Osteoblast (primary cell): ENCODE results near the gene NFIA. TPM values are rescaled to one million over a fixed set of nuclear protein-coding genes. Genes with fewer than 3 reads are reported as not detected.
"Not testable (repeated sequence)": the region's sequence is repeated elsewhere in the genome, so short reads cannot be mapped to it uniquely, and the experiment has no call there.

Experiments
- DNase-seq: peaks from one replicate; pipeline ENCODE4 v3.0.0; 2011; ENCODE audit warnings: low spot score, mixed read lengths; ENCODE audit not compliant: insufficient read length; ENCODE audit errors: missing footprints
- H2AFZ ChIP-seq: 2 replicates; pipeline ENCODE4 v1.6.0; 2011; ENCODE audit warnings: mild to moderate bottlenecking, low read length
- H3K27ac ChIP-seq: 2 replicates; pipeline ENCODE4 v1.5.1; 2011; ENCODE audit warnings: mild to moderate bottlenecking, low read depth, low read length, moderate library complexity
- H3K27me3 ChIP-seq: 2 replicates; pipeline ENCODE4 v1.6.0; 2012; ENCODE audit warnings: mild to moderate bottlenecking, control low read depth, inconsistent platforms, low read length, moderate library complexity; ENCODE audit not compliant: insufficient read depth
- H3K36me3 ChIP-seq: 2 replicates; pipeline ENCODE4 v1.5.1; 2011; ENCODE audit warnings: mild to moderate bottlenecking, low read length, control low read depth, moderate library complexity; ENCODE audit not compliant: insufficient read depth
- H3K4me1 ChIP-seq: 2 replicates; pipeline ENCODE4 v1.5.1; 2011; ENCODE audit warnings: mild to moderate bottlenecking, low read length, control low read depth, moderate library complexity; ENCODE audit not compliant: insufficient read depth
- H3K4me2 ChIP-seq: 2 replicates; pipeline ENCODE4 v1.6.0; 2011; ENCODE audit warnings: mild to moderate bottlenecking, low read length; ENCODE audit not compliant: insufficient read depth
- H3K4me3 ChIP-seq: fragments of 200-600 bp; sonication (generic); 3 replicates; pipeline ENCODE4 v1.5.1; 2012; ENCODE audit warnings: mild to moderate bottlenecking, low read length, inconsistent platforms; ENCODE audit not compliant: insufficient read depth
- H3K79me2 ChIP-seq: 2 replicates; pipeline ENCODE4 v1.6.0; 2012; ENCODE audit warnings: mild to moderate bottlenecking, low read length, control low read depth, inconsistent platforms; ENCODE audit not compliant: insufficient read depth
- H3K9me3 ChIP-seq: 2 replicates; pipeline ENCODE4 v1.5.1; 2011; ENCODE audit warnings: low read depth, low read length, control low read depth
- H4K20me1 ChIP-seq: 2 replicates; pipeline ENCODE4 v1.6.0; 2012; ENCODE audit warnings: mild to moderate bottlenecking, low read length, control low read depth; ENCODE audit not compliant: insufficient read depth
- total RNA-seq: library from RNA; depleted of rRNA; stranded (reverse); fragments of >200 nt; gene quantifications from 2 replicates; pipeline ENCODE4 v1.2.3, GENCODE V29; 2012
- TF ChIP-seq, protein P1 (sequence below): IDR thresholded peaks from 2 replicates; pipeline ENCODE4 v1.5.1; 2011; ENCODE audit warnings: mild to moderate bottlenecking, low read depth, low read length, moderate library complexity; ENCODE audit errors: extremely low read depth

NFIA gene
- total RNA-seq, 1 donor, result 7.2 TPM

DNA sequence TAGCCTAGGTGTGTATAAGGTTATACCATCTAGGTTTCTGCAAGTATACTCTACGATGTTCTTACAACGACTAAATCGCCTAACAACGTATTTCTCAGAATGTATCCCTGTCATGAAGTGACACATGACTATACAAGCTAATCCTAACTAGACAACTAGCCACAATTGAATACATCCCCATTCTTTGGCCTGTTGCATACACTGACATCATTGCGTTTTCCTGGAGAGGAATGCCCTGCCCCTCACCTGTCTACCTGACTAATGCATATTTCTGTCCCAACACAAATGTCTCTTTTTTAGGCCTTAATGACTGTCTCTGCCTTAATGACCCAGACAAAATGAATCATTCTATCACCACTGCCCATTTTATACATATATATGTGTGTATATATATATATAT is 8.5 kb upstream of the NFIA start:
- DNase-seq, result no peak
- TF ChIP-seq, protein P1, sequence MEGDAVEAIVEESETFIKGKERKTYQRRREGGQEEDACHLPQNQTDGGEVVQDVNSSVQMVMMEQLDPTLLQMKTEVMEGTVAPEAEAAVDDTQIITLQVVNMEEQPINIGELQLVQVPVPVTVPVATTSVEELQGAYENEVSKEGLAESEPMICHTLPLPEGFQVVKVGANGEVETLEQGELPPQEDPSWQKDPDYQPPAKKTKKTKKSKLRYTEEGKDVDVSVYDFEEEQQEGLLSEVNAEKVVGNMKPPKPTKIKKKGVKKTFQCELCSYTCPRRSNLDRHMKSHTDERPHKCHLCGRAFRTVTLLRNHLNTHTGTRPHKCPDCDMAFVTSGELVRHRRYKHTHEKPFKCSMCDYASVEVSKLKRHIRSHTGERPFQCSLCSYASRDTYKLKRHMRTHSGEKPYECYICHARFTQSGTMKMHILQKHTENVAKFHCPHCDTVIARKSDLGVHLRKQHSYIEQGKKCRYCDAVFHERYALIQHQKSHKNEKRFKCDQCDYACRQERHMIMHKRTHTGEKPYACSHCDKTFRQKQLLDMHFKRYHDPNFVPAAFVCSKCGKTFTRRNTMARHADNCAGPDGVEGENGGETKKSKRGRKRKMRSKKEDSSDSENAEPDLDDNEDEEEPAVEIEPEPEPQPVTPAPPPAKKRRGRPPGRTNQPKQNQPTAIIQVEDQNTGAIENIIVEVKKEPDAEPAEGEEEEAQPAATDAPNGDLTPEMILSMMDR, result no peak
- H2AFZ ChIP-seq, result no peak overlapping the region
- H3K9me3 ChIP-seq, result no peaks in the 10 kb centered on the region
- H3K4me3 ChIP-seq, result no peak overlapping the region
- H3K4me1 ChIP-seq, result peaks cover 16% of the 10 kb centered on the region
- no peaks in the 10 kb centered on the region for H3K36me3 ChIP-seq
- no peaks in the 10 kb centered on the region for H3K79me2 ChIP-seq
- no peak overlapping the region for H3K4me2 ChIP-seq
- peaks cover 3% of the 10 kb centered on the region for H3K27me3 ChIP-seq
- H4K20me1 ChIP-seq, result no peaks in the 10 kb centered on the region
- no peak overlapping the region for H3K27ac ChIP-seq

- not testable (repeated sequence) for H3K27me3 ChIP-seq, DNase-seq, H3K4me3 ChIP-seq, H3K79me2 ChIP-seq, H3K36me3 ChIP-seq, H4K20me1 ChIP-seq, H3K27ac ChIP-seq, H3K9me3 ChIP-seq
- Histone ChIP-seq H3K4me2 (peak overlapping the region; percentile 94), H3K4me1 (peaks cover 35% of the 10 kb centered on the region), H2AFZ (peak overlapping the region; percentile 93)
These were observed 6.5 kb upstream of the NFIA start for GRCh38 chr1:61075833-61076232.

DNA sequence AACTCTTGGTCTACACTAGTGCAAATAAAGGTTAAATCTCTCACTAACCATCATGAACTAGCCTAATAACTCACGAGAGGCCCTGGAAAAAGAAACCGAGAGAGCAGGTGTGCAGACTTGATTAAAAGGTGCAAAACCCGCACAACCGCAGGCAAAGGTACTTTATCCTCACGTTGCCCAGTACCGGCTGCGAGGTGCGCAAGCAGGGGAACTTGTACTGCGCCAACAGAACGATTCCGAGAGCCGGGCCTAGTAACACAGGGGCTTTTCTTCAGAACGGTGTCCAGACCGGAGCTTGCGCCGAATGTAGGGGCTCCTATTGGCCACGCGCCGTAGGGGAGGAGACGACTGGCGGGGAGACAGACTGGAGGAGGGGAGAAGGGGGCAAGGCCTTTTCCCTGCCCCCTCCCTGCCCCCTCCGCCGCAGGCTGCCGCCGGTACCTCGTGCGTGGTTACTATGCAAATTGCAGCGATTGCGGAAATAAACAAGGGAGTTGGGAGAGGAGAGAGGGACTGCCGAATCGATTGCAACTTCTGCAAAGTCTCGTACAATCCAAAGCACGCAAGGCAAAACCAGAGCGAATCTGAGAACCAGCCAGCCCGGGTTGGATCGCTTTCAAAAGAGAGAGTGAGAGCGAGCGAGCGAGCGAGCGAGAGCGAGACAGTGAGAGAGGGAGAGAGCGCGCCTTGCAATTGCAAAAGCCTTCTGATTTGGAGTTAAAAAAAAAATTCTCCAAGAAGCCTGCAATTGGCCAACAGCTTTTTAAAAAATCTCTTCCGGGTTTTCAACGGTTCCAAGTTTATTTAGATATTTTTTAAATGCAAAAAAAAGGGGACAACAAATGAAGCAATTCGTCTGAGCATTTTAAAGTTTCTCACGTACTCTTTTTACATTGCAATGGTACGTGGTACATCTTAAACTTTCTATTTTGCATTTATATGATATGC is 5.4 kb upstream of the NFIA start:
- TF ChIP-seq, protein P1, result no peak
- DNase-seq, result peak; percentile 81
- Histone ChIP-seq H3K4me2 (peak overlapping the region; percentile 94), H4K20me1 (no peaks in the 10 kb centered on the region), H3K27me3 (no peaks in the 10 kb centered on the region), H3K79me2 (no peaks in the 10 kb centered on the region), H3K27ac (peak overlapping the region; percentile 76), H3K36me3 (no peaks in the 10 kb centered on the region), H3K4me1 (peaks cover 44% of the 10 kb centered on the region), H3K4me3 (peak overlapping the region; percentile 87), H2AFZ (peak overlapping the region; percentile 93), H3K9me3 (no peaks in the 10 kb centered on the region)

- Histone ChIP-seq H3K9me3 (no peaks in the 10 kb centered on the region), H3K27ac (peak overlapping the region; percentile 76), H4K20me1 (no peaks in the 10 kb centered on the region), H3K4me1 (peaks cover 44% of the 10 kb centered on the region), H3K27me3 (no peaks in the 10 kb centered on the region), H2AFZ (peak overlapping the region; percentile 93), H3K4me2 (peak overlapping the region; percentile 94), H3K36me3 (no peaks in the 10 kb centered on the region), H3K79me2 (peaks cover under 1% of the 10 kb centered on the region), H3K4me3 (peak overlapping the region; percentile 87)
- peak; percentile 98 for DNase-seq
- TF ChIP-seq, protein P1, result no peak
These were observed 4.5 kb upstream of the NFIA start for GRCh38 chr1:61077676-61078541.
